NB4 (cell line): ENCODE results near the gene SH3BP4.

ENCODE experiments used
- MYC ChIP-seq: IDR thresholded peaks from 2 replicates; pipeline ENCODE4 v1.6.1; 2011; ENCODE audit warnings: low read depth, low read length
- POLR2A ChIP-seq: IDR thresholded peaks from 2 replicates; pipeline ENCODE4 v1.6.1; 2011; ENCODE audit warnings: mild to moderate bottlenecking; ENCODE audit not compliant: insufficient read length; ENCODE audit errors: extremely low read depth
- TF ChIP-seq, protein P1 (sequence below): IDR thresholded peaks from one replicate; pipeline ENCODE4 v1.5.1; 2012; ENCODE audit warnings: low read depth, low read length
- TF ChIP-seq, protein P2 (sequence below): IDR thresholded peaks from 2 replicates; pipeline ENCODE4 v1.6.1; 2011; ENCODE audit warnings: low read depth, low read length

DNA sequence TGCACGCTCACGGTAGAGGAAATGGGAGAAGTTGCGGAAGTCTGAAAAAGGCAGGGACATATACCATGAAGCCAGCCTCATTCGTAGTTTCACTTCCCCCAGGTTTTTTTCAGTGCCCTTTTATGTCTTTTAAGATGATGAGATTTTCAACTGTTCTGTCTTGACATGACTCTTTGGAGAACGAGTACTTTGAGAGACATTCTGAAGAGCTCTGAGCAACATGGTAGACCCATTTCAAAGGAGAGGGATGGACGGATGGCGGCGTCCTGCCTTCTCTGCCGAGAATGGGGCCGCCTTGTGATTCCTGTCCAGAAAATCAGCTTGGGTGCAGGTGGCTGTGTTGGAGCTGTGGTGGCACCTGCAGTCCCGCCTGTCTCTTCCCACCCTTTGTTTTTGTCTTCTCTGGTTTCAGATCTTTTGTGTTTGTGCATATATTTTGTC lies 41.7 kb downstream of the SH3BP4 start:
- TF ChIP-seq, protein P1, sequence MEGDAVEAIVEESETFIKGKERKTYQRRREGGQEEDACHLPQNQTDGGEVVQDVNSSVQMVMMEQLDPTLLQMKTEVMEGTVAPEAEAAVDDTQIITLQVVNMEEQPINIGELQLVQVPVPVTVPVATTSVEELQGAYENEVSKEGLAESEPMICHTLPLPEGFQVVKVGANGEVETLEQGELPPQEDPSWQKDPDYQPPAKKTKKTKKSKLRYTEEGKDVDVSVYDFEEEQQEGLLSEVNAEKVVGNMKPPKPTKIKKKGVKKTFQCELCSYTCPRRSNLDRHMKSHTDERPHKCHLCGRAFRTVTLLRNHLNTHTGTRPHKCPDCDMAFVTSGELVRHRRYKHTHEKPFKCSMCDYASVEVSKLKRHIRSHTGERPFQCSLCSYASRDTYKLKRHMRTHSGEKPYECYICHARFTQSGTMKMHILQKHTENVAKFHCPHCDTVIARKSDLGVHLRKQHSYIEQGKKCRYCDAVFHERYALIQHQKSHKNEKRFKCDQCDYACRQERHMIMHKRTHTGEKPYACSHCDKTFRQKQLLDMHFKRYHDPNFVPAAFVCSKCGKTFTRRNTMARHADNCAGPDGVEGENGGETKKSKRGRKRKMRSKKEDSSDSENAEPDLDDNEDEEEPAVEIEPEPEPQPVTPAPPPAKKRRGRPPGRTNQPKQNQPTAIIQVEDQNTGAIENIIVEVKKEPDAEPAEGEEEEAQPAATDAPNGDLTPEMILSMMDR, result no peak
- TF ChIP-seq POLR2A (no peak), MYC (no peak)
- TF ChIP-seq, protein P2, sequence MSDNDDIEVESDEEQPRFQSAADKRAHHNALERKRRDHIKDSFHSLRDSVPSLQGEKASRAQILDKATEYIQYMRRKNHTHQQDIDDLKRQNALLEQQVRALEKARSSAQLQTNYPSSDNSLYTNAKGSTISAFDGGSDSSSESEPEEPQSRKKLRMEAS, result no peak
